Activated naive CD4-positive, alpha-beta T cell treated with anti-CD3 and anti-CD28 coated beads, Interleukin-2, amount 50 U/mL, for 72 hours (primary cell): ENCODE measurements around the gene ADORA3. TPM values are rescaled to one million over a fixed set of nuclear protein-coding genes. Genes with fewer than 3 reads are reported as not detected.

Experiments used
- ATAC-seq, 2 donors: fragments of 150-1000 bp; cut with Tn5 transposase; 2 replicates each; pipeline ENCODE4 v1.10.0; 2021; ENCODE audit warnings: mild to moderate bottlenecking in 2 of 2, moderate library complexity in 2 of 2
- DNase-seq, 2 donors: peaks; one replicate each; pipeline ENCODE4 v3.0.0; 2021 to 2022; ENCODE audit warnings: low spot score in 2 of 2
- H3K27ac Mint-ChIP-seq, 2 donors: one replicate each; pipeline ENCODE4 v1.8.0; 2022; ENCODE audit warnings: mild to moderate bottlenecking in 2 of 2, mixed read lengths in 2 of 2
- H3K36me3 Mint-ChIP-seq, 2 donors: one replicate each; pipeline ENCODE4 v1.8.0; 2022; ENCODE audit warnings: mixed read lengths in 2 of 2
- H3K9me3 Mint-ChIP-seq, 2 donors: one replicate each; pipeline ENCODE4 v1.8.0; 2022; ENCODE audit warnings: mixed read lengths in 2 of 2
- total RNA-seq, 2 donors: library from RNA; stranded (reverse); gene quantifications; one replicate each; pipeline ENCODE4 v1.2.3, GENCODE V29; 2022

Gene ADORA3
- total RNA-seq, 2 donors from 2014 or later: 0.11 TPM; not detected in 1

DNA sequence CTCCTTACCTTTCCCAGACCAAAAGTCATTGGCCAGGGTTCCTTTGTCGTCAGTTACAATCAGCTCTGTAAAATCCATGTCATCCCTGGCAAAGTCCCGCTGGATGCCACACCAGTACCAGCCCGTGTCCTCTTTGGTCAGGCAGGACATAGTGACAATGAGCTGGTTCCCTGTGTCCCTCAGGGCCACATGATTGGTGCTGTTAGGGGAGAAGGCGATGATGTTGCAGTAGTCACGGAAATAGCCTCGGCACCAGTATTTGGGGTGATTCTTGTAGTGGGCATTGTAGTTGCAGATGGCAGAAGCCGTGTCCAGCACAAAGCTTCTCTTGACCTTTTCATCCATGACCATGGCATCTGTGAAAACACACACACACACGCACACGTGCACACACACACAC, 14.8 kb downstream of the ADORA3 start:
- no peak overlapping the region for H3K27ac Mint-ChIP-seq
- ATAC-seq (no peak), DNase-seq (no peak)
- H3K36me3 Mint-ChIP-seq: no peaks in the 10 kb centered on the region
- peaks cover 0 to 1% of the 10 kb centered on the region in 2 donors for H3K9me3 Mint-ChIP-seq

- no peaks in the 10 kb centered on the region for H3K9me3 Mint-ChIP-seq
- ATAC-seq (no peak), DNase-seq (no peak)
- H3K36me3 Mint-ChIP-seq: no peaks in the 10 kb centered on the region
- H3K27ac Mint-ChIP-seq: no peak overlapping the region
Measured at GRCh38 chr1:111487133-111487532, 16.3 kb downstream of the ADORA3 start.

GRCh38 chr1:111486431-111486830, 17.0 kb downstream of the ADORA3 start:
- H3K9me3 Mint-ChIP-seq: no peaks in the 10 kb centered on the region
- no peak for ATAC-seq
- DNase-seq: no peak
- no peaks in the 10 kb centered on the region for H3K36me3 Mint-ChIP-seq
- H3K27ac Mint-ChIP-seq: no peak overlapping the region

- no peaks in the 10 kb centered on the region for H3K36me3 Mint-ChIP-seq
- H3K9me3 Mint-ChIP-seq: no peaks in the 10 kb centered on the region
- H3K27ac Mint-ChIP-seq: no peak overlapping the region
- ATAC-seq (no peak), DNase-seq (no peak)
Measured at GRCh38 chr1:111484391-111485026, 18.9 kb downstream of the ADORA3 start.

- no peak for ATAC-seq
- no peak overlapping the region for H3K27ac Mint-ChIP-seq
- no peaks in the 10 kb centered on the region for H3K36me3 Mint-ChIP-seq
- H3K9me3 Mint-ChIP-seq: no peaks in the 10 kb centered on the region
- DNase-seq: no peak
Measured at GRCh38 chr1:111483876-111484275, 19.6 kb downstream of the ADORA3 start.

DNA sequence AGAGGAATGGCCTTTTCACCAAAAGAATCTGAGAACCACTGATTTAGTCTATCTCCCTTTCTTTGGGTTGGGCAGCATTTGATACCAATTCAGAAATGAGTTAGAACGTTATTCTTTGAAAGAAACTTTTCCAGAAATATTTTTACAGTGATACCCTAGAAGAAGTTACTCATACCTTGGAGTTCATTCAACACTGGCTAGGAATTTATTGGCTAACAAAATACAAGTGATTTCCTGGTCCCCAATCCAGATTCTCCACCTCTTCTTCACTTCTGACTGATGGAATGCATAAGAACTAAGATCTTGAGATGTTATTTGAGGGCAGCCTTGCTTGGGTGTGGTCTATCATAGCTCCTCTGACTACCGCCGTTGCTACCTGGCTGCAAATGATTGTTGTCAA, 20.3 kb downstream of the ADORA3 start:
- no peak overlapping the region for H3K27ac Mint-ChIP-seq
- H3K9me3 Mint-ChIP-seq: no peaks in the 10 kb centered on the region
- DNase-seq (no peak), ATAC-seq (no peak)
- H3K36me3 Mint-ChIP-seq: peaks cover 2 to 5% of the 10 kb centered on the region in 2 donors

DNA sequence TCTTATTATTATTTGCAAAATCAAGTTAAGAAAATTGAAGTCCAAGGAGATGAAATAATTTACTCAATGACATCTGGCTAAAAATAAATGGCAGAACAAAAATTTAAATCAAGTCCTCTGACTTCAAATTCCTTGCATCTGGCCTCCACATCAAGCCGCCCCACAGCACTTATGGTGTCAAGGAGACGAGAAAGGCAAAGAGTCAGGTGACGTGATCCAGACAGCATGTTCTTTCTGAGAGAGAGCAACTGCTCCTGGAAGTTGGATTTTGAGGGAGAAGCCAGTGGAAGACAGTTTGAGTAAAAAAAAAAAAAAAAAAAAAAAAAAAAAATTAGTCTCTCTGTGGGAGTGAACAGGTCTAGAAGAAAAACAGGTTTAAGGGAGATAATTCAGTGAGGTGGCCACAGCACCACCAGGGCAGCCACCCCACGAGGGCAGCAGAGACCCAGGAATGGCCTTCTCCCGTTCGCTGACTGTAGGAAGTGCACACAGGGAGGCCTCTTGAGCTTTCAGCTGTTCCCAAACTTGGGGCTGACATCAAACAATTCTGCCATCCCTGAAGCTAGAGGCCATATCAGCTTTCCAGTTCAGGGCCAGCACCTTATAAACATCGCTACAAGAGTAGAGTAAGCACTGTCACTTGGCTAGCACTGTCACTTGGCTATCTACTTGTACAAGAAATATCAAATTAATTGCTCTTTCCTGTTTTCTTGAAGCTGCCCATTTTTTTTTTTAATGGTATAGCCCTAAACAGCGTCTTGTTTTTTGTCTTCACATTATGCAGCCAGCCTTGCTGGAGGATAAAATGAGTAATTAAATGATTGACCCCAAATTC, 21.8 kb downstream of the ADORA3 start:
- ATAC-seq (peak; percentile 84 to 85), DNase-seq (peak in 1 of 2 donors; percentile 57)
- peaks cover 11 to 12% of the 10 kb centered on the region in 2 donors for H3K36me3 Mint-ChIP-seq
- no peaks in the 10 kb centered on the region for H3K9me3 Mint-ChIP-seq
- H3K27ac Mint-ChIP-seq: no peak overlapping the region

- H3K9me3 Mint-ChIP-seq: no peaks in the 10 kb centered on the region
- DNase-seq (no peak), ATAC-seq (no peak)
- H3K27ac Mint-ChIP-seq: no peak overlapping the region
- H3K36me3 Mint-ChIP-seq: peaks cover 11 to 12% of the 10 kb centered on the region in 2 donors
Measured at GRCh38 chr1:111480674-111481073, 22.8 kb downstream of the ADORA3 start.

DNA sequence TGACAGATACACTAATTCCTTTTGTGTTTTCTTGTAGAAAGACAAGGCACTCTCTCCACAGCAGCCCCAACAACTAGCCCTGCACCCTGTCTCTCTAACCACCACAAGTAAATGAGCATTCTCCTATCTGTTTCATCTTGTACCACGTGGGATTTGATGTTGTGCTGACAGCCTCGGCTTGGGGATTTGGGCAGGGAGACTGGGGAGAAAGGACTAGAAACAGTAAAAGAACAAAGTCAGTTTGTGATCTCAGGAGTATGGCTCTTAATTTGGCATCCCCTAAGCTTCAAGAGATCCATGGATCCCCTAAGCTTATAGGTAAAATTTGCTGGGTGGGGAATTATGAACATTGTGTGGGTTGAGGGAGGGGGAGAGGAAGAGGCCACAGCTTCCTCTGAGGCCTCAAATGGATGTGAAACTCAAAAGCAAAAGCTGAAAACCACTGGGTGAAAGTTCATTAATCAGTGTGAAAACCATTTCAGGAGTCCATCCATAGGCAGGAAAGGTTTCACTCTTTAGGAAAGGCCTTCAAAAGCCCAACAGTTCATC, 26.6 kb downstream of the ADORA3 start:
- H3K27ac Mint-ChIP-seq: peak overlapping the region; percentile 15 to 79
- no peaks in the 10 kb centered on the region for H3K9me3 Mint-ChIP-seq
- H3K36me3 Mint-ChIP-seq: peaks cover 11 to 19% of the 10 kb centered on the region in 2 donors
- ATAC-seq: peak; percentile 52 to 68
- DNase-seq: peak in 1 of 2 donors; percentile 28

DNA sequence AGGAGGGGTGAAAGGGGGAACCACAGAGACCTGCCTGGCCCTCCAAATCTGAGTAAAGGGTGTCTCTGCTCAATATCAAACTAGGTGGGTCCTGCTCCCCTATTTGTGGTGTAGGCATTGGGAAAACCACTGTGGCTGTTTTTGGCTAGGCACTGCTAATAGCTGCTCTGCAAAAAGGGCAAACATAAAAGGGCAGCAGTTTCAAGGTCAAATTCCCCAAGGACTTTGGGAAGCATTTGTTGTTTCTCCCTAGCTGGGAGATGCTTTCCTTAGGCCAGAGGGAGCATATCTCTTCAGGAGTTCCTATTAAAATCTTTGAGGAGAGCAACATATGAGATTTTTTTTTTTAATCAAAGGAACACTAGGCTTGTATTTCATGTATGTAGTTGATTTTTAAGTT, 27.2 kb downstream of the ADORA3 start:
- no peaks in the 10 kb centered on the region for H3K9me3 Mint-ChIP-seq
- no peak for ATAC-seq
- H3K36me3 Mint-ChIP-seq: peaks cover 11 to 19% of the 10 kb centered on the region in 2 donors
- DNase-seq: no peak
- H3K27ac Mint-ChIP-seq: peak overlapping the region in 1 of 2 donors; percentile 79

DNA sequence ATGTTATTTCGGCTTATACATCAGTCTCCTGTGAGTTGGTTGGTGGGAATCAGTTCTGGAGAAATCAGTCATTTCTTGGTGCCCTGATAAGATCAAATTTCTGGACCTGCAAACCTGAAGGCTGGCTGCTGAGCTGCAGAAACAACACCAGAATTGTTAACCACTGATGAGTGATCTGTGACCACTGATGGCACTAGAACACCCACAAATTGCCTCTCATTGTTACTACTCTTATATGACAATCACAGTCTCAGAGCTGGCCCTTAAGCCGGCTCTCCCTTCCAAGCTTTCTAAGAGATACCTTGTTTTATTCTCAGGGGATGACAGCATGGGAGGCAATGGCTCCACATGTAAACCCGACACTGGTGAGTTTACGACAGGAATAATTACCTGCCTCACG, 27.7 kb downstream of the ADORA3 start:
- H3K36me3 Mint-ChIP-seq: peaks cover 11 to 19% of the 10 kb centered on the region in 2 donors
- no peaks in the 10 kb centered on the region for H3K9me3 Mint-ChIP-seq
- peak overlapping the region in 1 of 2 donors; percentile 79 for H3K27ac Mint-ChIP-seq
- peak; percentile 77 to 86 for ATAC-seq
- DNase-seq: peak in 1 of 2 donors; percentile 41

DNA sequence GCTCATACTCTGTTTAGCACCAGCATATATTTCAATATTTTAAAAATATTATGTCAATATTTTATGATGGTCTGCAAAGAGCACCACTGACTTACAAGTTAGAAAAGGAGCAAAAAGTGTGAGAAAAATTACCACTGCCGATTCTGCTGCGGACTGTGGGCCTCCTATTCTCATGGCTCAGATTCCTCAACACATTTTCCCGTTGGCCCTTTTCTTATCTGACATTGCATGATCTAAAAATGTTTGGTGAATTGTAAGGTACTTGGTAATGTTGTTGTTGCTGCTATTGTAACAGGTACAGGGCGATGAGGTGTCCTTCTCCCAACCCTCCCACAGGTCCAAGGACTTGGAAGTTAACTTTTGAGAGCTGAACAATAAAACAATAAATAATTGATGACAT, 28.9 kb downstream of the ADORA3 start:
- no peak for ATAC-seq
- peaks cover 11 to 19% of the 10 kb centered on the region in 2 donors for H3K36me3 Mint-ChIP-seq
- no peak for DNase-seq
- H3K9me3 Mint-ChIP-seq: no peaks in the 10 kb centered on the region
- H3K27ac Mint-ChIP-seq: peak overlapping the region in 1 of 2 donors; percentile 92

DNA sequence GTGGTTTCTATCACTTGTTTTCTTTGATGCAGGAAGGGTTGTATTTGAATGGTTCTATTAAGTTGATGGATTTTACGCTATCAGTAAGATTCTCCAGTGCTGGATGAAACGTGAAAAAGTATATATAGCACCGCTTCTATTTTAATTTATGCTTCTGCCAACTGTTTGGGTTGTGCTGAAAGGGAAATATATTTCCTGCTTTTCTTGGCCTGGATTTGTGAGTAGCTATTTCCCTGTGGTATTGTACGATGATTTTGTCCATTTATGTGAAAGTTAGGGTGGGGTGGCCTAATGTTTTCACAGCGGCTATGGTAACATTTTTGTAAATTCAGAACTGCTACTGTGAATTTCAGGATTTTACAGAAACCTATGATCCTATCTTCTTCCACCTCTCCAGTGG, 29.3 kb downstream of the ADORA3 start:
- ATAC-seq: peak in 1 of 2 donors; percentile 8
- DNase-seq: no peak
- H3K27ac Mint-ChIP-seq: peak overlapping the region; percentile 85 to 92
- no peaks in the 10 kb centered on the region for H3K9me3 Mint-ChIP-seq
- H3K36me3 Mint-ChIP-seq: peaks cover 11 to 19% of the 10 kb centered on the region in 2 donors

DNA sequence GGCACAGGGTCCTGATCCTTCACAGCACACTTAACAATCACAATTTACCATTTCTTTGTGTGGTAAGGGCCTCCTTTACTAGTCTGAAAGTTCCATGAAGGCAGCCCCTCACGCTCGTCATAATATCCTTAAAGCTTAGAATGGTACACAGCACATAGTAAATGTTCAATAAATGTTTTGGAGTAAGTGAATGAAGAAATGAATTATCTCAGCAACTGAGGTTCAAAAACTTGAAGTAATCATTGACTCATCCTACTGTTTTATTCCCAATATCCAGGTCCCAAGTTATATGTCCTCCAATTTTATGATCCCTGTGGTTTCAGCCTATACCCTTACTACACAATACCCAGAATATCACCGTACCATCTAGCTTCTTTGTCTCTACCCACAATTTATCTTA, 31.9 kb downstream of the ADORA3 start:
- peak overlapping the region in 1 of 2 donors; percentile 10 for H3K27ac Mint-ChIP-seq
- ATAC-seq: no peak
- peaks cover 0 to 7% of the 10 kb centered on the region in 2 donors for H3K36me3 Mint-ChIP-seq

GRCh38 chr1:111471012-111471411, 32.4 kb downstream of the ADORA3 start:
- H3K27ac Mint-ChIP-seq: no peak overlapping the region
- ATAC-seq (peak; percentile 58 to 80), DNase-seq (no peak)
- peaks cover 0 to 7% of the 10 kb centered on the region in 2 donors for H3K36me3 Mint-ChIP-seq
- no peaks in the 10 kb centered on the region for H3K9me3 Mint-ChIP-seq

More for the DNA sequence above, 31.9 kb downstream of the ADORA3 start:
- no peak for DNase-seq
- H3K9me3 Mint-ChIP-seq: no peaks in the 10 kb centered on the region

- H3K36me3 Mint-ChIP-seq: peaks cover 0 to 7% of the 10 kb centered on the region in 2 donors
- H3K9me3 Mint-ChIP-seq: no peaks in the 10 kb centered on the region
- no peak for DNase-seq
- ATAC-seq: peak in 1 of 2 donors; percentile 11
- no peak overlapping the region for H3K27ac Mint-ChIP-seq
Measured at GRCh38 chr1:111470596-111470995, 32.8 kb downstream of the ADORA3 start.

GRCh38 chr1:111469539-111469938, 33.9 kb downstream of the ADORA3 start:
- H3K9me3 Mint-ChIP-seq: no peaks in the 10 kb centered on the region
- H3K36me3 Mint-ChIP-seq: peaks cover 0 to 7% of the 10 kb centered on the region in 2 donors
- no peak overlapping the region for H3K27ac Mint-ChIP-seq
- DNase-seq (no peak), ATAC-seq (no peak)
